SK-N-SH treated with all-trans-retinoic acid at 6 μM for 48 hours (cell line): Measurements from ENCODE around the gene AGPAT1.
"Not testable (repeated sequence)": the region's sequence is repeated elsewhere in the genome, so short reads cannot be mapped to it uniquely, and the experiment has no call there.

Experiments used
- RARB ChIP-seq: fragments of 250-450 bp; sonication (Bioruptor Pico); IDR thresholded peaks from 2 replicates; pipeline ENCODE4 v1.8.0; 2021; ENCODE audit warnings: mild to moderate bottlenecking, moderate library complexity
- ZFP3 ChIP-seq: fragments of 250-450 bp; sonication (Bioruptor Pico); IDR thresholded peaks from 2 replicates; pipeline ENCODE4 v1.5.0; 2020; ENCODE audit warnings: mild to moderate bottlenecking, moderate library complexity

DNA sequence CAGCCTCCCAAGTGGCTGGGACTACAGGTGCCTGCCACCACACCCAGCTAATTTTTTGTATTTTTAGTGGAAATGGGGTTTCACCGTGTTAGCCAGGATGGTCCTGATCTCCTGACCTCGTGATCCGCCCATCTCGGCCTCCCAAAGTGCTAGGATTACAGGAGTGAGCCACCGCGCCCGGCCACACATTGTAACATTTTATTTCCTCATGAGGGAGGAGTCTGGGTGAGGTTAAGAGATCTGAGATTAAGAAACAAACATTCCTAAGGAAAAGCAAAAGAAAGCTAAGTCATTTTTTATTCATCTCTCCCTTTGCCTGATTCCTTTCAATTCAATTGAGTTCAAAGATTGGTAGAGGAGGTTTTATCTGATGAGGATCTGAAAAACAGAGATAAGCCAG is 31.6 kb downstream of the AGPAT1 start:
- TF ChIP-seq RARB, ZFP3 (CRISPR knock-in tag): not testable (repeated sequence)
